Stimulated activated CD8-positive, alpha-beta memory T cell treated with anti-CD3 and anti-CD28 coated beads, Interleukin-7, amount 100 ng/mL, for 48 hours (primary cell): ENCODE measurements around the gene GORASP2.
A peak's percentile ranks its signal among the peaks of the same experiment; 100 is the strongest.

Source experiments
- DNase-seq, 2 donors: peaks; one replicate each; pipeline ENCODE4 v3.0.0-alpha.2; 2020; ENCODE audit warnings: low read depth in 1 of 2; ENCODE audit errors: extremely low read depth in 1 of 2

GORASP2 gene

GRCh38 chr2:170922634-170923494 is 6.2 kb upstream of the GORASP2 start:
- DNase-seq: no peak

DNA sequence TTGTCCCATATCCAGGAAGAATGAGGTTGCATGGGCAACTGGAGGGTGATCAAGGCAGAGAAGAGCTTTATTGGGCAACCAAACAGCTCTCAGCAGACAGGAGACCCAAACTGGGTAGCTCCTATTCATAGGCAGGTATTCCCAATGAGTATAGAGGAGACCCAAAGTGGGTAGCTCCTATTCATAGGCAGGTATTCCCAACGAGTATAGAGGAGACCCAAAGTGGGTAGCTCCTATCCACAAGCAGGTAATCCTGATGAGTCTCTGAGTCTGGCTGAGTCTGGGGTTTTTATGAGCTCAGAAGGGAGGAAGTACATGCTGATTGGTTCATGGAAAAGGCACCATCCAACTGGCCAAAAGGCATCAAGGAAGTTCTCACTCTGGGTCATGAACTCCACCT is 5.3 kb upstream of the GORASP2 start:
- no peak for DNase-seq

- DNase-seq: peak in 1 of 2 donors; percentile 22
Measured at GRCh38 chr2:170924969-170925368, 4.1 kb upstream of the GORASP2 start.

DNA sequence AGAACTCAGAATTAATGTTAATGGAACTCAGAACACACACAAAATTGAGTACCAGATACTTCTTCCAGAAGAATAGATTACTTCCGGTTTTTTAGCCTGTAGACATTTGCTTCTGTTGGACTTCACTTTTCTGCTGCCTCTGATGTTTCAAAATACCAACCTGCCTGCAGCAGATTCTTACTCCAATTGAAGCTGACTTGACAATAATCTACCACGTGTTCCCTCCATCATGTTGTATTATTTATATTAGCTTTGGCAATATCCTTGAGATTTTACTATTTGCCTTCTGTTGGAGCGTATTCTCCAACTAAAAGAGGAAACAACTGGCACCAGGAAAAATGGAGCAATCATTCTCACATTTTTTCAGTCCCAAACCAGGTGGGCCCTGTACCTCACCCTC is 3.1 kb upstream of the GORASP2 start:
- no peak for DNase-seq

GRCh38 chr2:170926743-170927297 is 2.2 kb upstream of the GORASP2 start:
- no peak for DNase-seq

- no peak for DNase-seq
Measured at GRCh38 chr2:170928036-170928823, 823 bp upstream of the GORASP2 start.

DNA sequence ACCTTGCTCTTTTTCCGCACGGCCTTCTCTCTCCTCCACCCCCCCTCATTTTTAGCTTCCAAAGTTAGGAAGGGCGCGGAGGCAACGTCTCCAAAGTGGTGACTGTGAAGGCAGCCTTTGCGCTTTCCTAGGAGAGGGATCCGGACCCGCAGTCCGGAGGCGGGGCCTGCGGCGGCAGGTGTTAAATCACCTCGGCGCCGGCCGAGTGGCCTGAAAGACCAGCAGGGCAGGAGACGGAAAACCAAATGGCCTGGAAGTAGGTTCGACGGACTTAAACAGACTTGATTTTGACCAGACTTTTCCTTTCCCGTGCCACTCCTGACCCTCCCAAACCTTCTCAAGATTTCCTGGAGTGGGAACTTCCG is 615 bp downstream of the GORASP2 start:
- DNase-seq: peak in 1 of 2 donors; percentile 15

GRCh38 chr2:170930131-170930990 is 1.3 kb downstream of the GORASP2 start:
- DNase-seq: peak in 1 of 2 donors; percentile 37

GRCh38 chr2:170930991-170931266 is 1.9 kb downstream of the GORASP2 start:
- DNase-seq: no peak

- no peak for DNase-seq
Measured at GRCh38 chr2:170932166-170932565, 3.1 kb downstream of the GORASP2 start.

DNA sequence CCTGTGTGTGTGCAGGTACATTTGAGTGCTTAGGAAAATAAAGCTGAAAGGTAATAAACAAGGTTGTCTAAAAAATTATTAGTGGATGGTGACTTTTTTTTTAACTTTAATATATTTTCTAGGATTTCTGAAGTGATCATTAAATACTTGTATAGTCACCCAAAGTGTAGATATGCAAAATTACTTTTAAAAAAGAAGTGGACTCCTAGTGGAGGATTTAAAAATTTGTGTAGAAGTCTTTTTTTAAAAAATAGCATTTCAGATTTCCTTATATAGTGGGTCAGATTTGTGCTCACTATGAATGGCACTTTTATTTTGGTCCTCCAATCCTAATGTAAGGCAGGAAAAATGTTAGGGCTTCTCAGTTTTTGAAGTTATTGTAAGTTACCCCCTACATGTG is 3.9 kb downstream of the GORASP2 start:
- DNase-seq: no peak

DNA sequence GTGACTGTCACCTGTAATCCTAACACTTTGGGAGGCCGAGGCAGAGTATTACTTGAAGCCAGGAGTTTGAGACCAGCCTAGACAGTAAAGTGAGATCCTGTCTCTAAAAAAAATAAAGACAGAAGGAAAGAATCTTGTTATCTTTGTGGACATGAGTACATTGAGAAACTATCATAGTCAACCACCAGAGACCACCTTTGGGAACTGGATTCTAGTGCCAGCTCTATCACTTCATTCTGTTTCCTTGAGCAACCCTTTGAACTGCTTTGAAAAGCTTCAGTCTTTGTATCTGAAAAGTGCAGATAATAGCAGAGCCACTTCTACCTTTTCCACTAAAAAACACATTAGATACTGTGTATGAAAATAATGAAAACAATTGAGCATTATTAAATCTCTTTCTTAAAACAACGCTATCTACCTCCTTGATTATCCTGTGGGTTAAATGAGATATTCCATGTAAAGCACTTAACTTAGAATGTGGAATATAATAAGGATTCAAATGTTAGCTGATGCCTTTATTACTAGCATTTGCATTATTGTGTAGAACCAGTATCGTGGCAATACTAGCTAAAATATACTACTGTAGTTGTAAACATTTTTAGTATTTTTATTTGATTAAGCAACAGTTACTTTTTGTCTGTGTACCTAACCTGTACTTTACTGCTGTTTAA is 8.8 kb downstream of the GORASP2 start:
- DNase-seq: no peak

- DNase-seq: no peak
Measured at GRCh38 chr2:170940066-170940465, 11.0 kb downstream of the GORASP2 start.

DNA sequence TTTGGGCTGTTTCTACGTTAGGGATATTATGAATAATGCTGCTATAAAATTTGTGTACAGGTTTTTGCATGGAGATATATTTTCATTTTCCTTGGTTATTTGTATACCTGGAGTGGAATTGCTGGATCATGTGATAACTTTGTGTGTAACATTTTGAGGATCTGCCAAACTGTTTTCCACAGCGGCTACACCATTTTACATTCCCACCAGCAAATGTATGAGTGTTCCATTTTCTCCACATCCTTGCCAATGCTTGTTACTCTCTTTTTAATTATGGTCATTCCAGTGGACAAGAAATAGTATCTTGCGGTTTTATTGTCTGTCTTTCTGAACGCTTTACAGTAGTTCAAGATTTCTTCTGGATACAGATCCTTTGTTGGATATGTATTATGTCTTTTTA is 13.6 kb downstream of the GORASP2 start:
- DNase-seq: no peak

DNA sequence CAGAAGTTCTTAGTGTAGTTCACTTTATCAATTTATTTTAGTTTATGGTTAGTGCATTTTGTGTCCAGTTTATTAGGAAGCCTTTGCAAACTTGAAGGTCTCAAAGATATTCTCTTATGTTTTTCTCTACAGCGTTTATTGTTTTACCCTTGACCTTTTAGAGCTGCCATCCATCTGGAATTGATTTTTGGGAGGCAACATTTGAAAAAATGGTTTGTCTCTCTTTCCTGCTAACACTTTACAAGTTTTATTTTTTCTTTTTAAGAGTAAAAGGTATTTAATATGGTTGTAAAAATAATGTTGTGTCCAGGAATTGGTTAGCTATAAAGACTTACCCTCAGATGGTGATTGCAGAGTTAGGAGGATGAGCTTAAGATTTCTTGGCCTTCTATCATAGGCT is 14.0 kb downstream of the GORASP2 start:
- no peak for DNase-seq

- no peak for DNase-seq
Measured at GRCh38 chr2:170943596-170943995, 14.5 kb downstream of the GORASP2 start.

DNA sequence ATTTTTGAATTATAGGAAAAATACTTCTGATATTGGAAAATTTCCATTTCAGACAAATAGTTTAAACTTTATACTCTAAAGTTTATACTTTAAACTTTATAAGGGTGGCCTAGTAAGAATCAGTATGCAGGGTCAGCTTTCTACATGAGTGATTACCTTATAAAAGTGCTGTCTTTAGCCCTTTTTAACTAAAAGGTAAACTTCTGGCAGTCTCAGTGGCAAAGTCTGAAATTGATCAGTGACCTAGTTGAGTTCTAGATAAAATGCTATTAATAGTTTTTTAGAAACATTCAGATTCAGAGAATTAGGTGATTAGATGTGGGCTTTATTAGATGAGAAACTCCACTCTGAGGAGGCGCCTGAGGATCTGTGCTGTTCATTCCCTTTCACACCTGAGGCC is 15.5 kb downstream of the GORASP2 start:
- no peak for DNase-seq

DNA sequence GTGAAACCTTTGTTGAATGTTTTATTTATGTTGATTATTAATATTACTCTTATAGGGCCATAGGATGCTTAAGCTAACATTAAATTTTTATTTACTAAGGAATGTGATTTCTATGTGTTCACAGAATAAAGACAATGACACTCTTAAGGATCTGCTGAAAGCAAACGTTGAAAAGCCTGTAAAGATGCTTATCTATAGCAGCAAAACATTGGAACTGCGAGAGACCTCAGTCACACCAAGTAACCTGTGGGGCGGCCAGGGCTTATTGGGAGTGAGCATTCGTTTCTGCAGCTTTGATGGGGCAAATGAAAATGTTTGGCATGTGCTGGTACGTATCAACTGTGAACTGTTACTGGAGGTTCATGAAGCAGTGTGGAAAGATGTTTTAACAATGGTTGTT is 20.4 kb downstream of the GORASP2 start:
- no peak for DNase-seq

DNA sequence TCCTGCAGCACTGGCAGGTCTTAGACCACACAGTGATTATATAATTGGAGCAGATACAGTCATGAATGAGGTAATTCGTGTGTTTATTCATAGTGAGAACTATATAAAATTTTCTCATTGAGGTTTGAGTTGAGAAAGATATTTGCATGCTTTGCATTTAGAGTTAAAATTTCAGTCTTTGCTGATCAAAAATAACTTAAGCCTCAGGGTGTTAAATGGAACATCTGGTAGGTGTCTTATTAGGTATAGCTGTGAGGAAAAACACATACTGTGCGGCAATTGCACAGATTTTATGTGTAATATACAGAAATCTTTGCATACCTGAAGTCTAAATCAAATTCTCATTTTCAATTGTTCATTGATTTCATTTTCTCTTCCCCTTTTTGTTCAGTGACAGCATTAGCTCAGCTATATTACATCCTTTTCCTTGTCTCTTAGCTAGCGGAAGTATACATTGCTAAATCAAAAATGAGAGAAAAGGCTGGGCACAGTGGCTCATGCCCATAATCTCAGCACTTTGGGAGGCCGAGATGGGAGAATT is 21.2 kb downstream of the GORASP2 start:
- DNase-seq: no peak

DNA sequence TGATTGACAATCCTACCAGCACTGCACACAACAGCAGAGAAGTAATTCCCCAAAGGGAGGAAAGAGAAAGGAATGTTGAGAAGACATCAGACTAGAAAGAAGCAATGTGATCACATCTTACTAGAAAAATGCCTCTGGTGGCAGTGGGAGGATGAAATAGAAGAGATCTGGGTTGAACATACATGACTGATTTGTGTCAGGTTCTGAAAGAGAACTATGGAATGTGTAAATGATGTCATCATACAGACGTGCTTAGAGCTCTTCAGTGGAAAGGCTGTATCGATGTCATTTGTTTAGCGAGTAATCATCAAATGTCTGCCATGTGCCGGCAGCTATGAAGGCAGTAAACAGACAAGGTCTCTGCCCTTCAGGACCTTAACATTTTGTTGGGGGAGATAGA is 24.9 kb downstream of the GORASP2 start:
- DNase-seq: no peak
